Liver (tissue), 9 donors: ENCODE data around the gene PODXL2. TPM values are rescaled to one million over a fixed set of nuclear protein-coding genes. Genes with fewer than 3 reads are reported as not detected.

ENCODE experiments used
- DNase-seq: peaks from one replicate; pipeline ENCODE4 v3.0.0-alpha.2; 2017; ENCODE audit warnings: low spot score
- H3K27ac ChIP-seq, 2 donors: one replicate each; pipeline ENCODE4 v1.7.0; 2013; ENCODE audit warnings: inconsistent platforms in 2 of 2, low read length in 2 of 2, control low read depth in 1 of 2, low read depth in 1 of 2, mild to moderate bottlenecking in 1 of 2
- H3K27me3 ChIP-seq, 4 donors: one replicate each; pipeline versions ENCODE4 v1.6.1 to v1.7.0; 2013; ENCODE audit warnings: low read length in 3 of 4, inconsistent platforms in 1 of 4, mild to moderate bottlenecking in 1 of 4, moderate library complexity in 1 of 4; ENCODE audit not compliant: control insufficient read depth in 4 of 4, insufficient read depth in 4 of 4
- H3K36me3 ChIP-seq, 4 donors: one replicate each; pipeline versions ENCODE4 v1.6.1 to v1.7.0; 2013; ENCODE audit warnings: low read length in 3 of 4, mild to moderate bottlenecking in 3 of 4, low read depth in 1 of 4, moderate library complexity in 1 of 4; ENCODE audit not compliant: control insufficient read depth in 4 of 4, insufficient read depth in 3 of 4
- H3K4me1 ChIP-seq, 4 donors: one replicate each; pipeline versions ENCODE4 v1.6.1 to v1.7.0; 2013; ENCODE audit warnings: low read length in 3 of 4, mild to moderate bottlenecking in 3 of 4, moderate library complexity in 1 of 4; ENCODE audit not compliant: control insufficient read depth in 4 of 4, insufficient read depth in 4 of 4
- H3K4me3 ChIP-seq, 3 donors: one replicate each; pipeline versions ENCODE4 v1.6.1 to v1.7.0; 2013; ENCODE audit warnings: low read length in 3 of 3, control low read depth in 1 of 3, low read depth in 1 of 3, mild to moderate bottlenecking in 1 of 3
- H3K9ac ChIP-seq, 2 donors: one replicate each; pipeline ENCODE4 v1.7.0; 2013; ENCODE audit warnings: low read length in 2 of 2, mild to moderate bottlenecking in 2 of 2, moderate library complexity in 2 of 2, control low read depth in 1 of 2, low read depth in 1 of 2
- H3K9me3 ChIP-seq, 4 donors: one replicate each; pipeline versions ENCODE4 v1.6.1 to v1.7.0; 2013; ENCODE audit warnings: low read length in 3 of 4; ENCODE audit not compliant: control insufficient read depth in 4 of 4
- ATF3 ChIP-seq: IDR thresholded peaks from 2 replicates; pipeline ENCODE4 v1.6.1; 2016; ENCODE audit warnings: antibody characterized with exemption
- FOXA1 ChIP-seq: IDR thresholded peaks from 2 replicates; pipeline ENCODE4 v1.6.1; 2016; ENCODE audit warnings: antibody characterized with exemption
- GABPA ChIP-seq, 2 donors: IDR thresholded peaks in 1 of 2; conservative IDR thresholded peaks in 1 of 2; 2 replicates each; pipeline ENCODE4 v1.6.1; 2016; ENCODE audit warnings: antibody characterized with exemption in 2 of 2, mild to moderate bottlenecking in 1 of 2, moderate library complexity in 1 of 2
- HNF4G ChIP-seq: IDR thresholded peaks from 2 replicates; pipeline ENCODE4 v1.6.1; 2016; ENCODE audit warnings: antibody characterized with exemption
- JUND ChIP-seq, 2 donors: IDR thresholded peaks; 2 replicates each; pipeline ENCODE4 v1.6.1; 2016; ENCODE audit warnings: antibody characterized with exemption in 2 of 2
- NR2F2 ChIP-seq: IDR thresholded peaks from 2 replicates; pipeline ENCODE4 v1.6.1; 2016; ENCODE audit warnings: antibody characterized with exemption
- RAD21 ChIP-seq, 2 donors: IDR thresholded peaks; 2 replicates each; pipeline ENCODE4 v1.6.1; 2016; ENCODE audit warnings: antibody characterized with exemption in 2 of 2, mild to moderate bottlenecking in 2 of 2
- REST ChIP-seq: IDR thresholded peaks from 2 replicates; pipeline ENCODE4 v1.6.1; 2016; ENCODE audit warnings: antibody characterized with exemption, mild to moderate bottlenecking
- RXRA ChIP-seq, 2 donors: IDR thresholded peaks; 2 replicates each; pipeline ENCODE4 v1.6.1; 2017 to 2018; ENCODE audit warnings: antibody characterized with exemption in 2 of 2, mild to moderate bottlenecking in 1 of 2
- SP1 ChIP-seq: IDR thresholded peaks from 2 replicates; pipeline ENCODE4 v1.6.1; 2018; ENCODE audit warnings: antibody characterized with exemption, mild to moderate bottlenecking
- WGBS: extraction: QIAGEN DNeasy Blood & Tissue Kit; methylation state at CpG from one replicate; pipeline ENCODE4 v1.1.7; 2013; 5-methylcytosine and 5-hydroxymethylcytosine counted together
- polyA plus RNA-seq, 2 donors: library from polyadenylated mRNA; stranded (reverse) in 1 of 2; unstranded in 1 of 2; fragments of 200-250 nt in 1 of 2; fragments of >200 nt in 1 of 2; fragmentation: Nextera tagmentation in 1 of 2; extraction: Ambion mirVana in 1 of 2; gene quantifications; one replicate each; pipeline versions ENCODE4 v1.2.1 to v1.2.3, GENCODE V29; 2013 to 2015
- total RNA-seq, 2 donors: library from RNA; depleted of rRNA; stranded (reverse); fragments of >200 nt; gene quantifications; one replicate each; pipeline ENCODE4 v1.2.3, GENCODE V29; 2014
- TF ChIP-seq, protein P1 (sequence below): IDR thresholded peaks from 2 replicates; pipeline ENCODE4 v1.6.1; 2016; ENCODE audit warnings: antibody characterized with exemption
- TF ChIP-seq, protein P2 (sequence below): IDR thresholded peaks from 2 replicates; pipeline ENCODE4 v1.6.1; 2016; ENCODE audit warnings: antibody characterized with exemption
- donor health status: healthy.
- donor health status: healthy.
- donor health status: healthy.
- donor health status: healthy.
- donor health status: healthy.

Gene PODXL2
- total and polyA plus RNA-seq, 4 donors: 0.47 to 1.4 (median 0.88) TPM

DNA sequence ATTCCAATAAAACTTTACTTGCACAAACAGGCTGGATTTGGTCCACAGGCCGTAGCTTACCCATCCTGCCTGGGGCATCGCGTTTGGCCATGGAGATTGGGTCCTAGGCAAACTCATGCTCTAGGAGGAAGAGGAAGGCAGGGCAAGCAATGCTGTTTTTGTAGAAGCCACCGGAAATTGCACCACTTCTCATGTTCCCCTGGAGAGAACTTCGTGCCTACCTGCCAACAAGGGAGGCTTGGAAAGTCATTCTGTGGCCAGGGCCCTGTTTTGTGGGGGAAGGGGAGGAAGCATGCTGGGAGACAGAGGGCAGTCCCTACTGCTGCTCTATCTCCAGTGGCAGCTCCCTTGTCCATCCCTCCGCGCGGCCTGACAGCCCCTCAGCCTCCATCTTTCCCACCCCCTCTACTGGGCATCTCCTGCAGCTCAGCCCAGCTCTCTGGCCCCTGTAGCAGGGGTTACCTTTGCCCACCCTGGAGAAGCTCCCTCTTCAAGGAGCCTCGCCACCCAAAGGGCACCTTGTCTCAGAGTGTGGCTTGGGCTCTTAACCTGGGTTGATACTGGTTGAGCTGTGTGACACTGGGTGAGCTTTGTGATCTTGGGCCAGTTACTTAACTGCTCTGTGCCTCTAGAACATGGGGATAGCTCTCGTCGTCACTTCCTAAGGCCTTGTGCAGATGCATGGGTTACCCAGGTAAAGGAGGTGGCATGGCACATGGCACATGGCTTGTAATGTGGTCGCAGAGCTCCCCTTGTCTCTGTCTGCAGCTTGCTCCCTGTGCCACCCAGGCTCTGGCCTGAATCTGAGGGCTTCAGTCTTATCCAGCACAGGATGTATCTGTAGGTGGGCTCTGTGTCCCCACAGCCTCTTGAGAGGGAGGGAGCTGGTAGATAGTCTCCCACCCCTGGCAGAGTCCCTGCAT, 49.9 kb downstream of the PODXL2 start:
- Histone ChIP-seq H3K4me3 (no peak overlapping the region), H3K27ac (no peak overlapping the region), H3K9ac (no peak overlapping the region), H3K36me3 (peaks cover 0 to 20% (median 4%) of the 10 kb centered on the region in 4 donors), H3K27me3 (no peaks in the 10 kb centered on the region), H3K9me3 (no peaks in the 10 kb centered on the region), H3K4me1 (peaks cover 0 to 3% (median under 1%) of the 10 kb centered on the region in 4 donors)
- TF ChIP-seq SP1 (no peak), FOXA1 (no peak), NR2F2 (no peak), GABPA (IDR thresholded peaks at IDR 0.05 in 1 of 2, conservative IDR thresholded peaks at IDR 0.05 in 1 of 2) (peak in 1 of 2 donors; percentile 14), ATF3 (no peak)
- 87% methylated on average over 12 of the region's 12 CpGs for WGBS
- no peak for DNase-seq

- H3K27ac ChIP-seq: no peak overlapping the region
- DNase-seq: no peak
- TF ChIP-seq HNF4G (no peak), FOXA1 (no peak), RXRA (IDR thresholded peaks at IDR 0.05) (no peak), NR2F2 (no peak), RAD21 (IDR thresholded peaks at IDR 0.05) (no peak), JUND (IDR thresholded peaks at IDR 0.05) (no peak), REST (no peak)
- TF ChIP-seq, protein P1, sequence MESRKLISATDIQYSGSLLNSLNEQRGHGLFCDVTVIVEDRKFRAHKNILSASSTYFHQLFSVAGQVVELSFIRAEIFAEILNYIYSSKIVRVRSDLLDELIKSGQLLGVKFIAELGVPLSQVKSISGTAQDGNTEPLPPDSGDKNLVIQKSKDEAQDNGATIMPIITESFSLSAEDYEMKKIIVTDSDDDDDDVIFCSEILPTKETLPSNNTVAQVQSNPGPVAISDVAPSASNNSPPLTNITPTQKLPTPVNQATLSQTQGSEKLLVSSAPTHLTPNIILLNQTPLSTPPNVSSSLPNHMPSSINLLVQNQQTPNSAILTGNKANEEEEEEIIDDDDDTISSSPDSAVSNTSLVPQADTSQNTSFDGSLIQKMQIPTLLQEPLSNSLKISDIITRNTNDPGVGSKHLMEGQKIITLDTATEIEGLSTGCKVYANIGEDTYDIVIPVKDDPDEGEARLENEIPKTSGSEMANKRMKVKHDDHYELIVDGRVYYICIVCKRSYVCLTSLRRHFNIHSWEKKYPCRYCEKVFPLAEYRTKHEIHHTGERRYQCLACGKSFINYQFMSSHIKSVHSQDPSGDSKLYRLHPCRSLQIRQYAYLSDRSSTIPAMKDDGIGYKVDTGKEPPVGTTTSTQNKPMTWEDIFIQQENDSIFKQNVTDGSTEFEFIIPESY: no peak
- TF ChIP-seq, protein P2, sequence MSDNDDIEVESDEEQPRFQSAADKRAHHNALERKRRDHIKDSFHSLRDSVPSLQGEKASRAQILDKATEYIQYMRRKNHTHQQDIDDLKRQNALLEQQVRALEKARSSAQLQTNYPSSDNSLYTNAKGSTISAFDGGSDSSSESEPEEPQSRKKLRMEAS: no peak
- peaks cover 0 to 20% (median 4%) of the 10 kb centered on the region in 4 donors for H3K36me3 ChIP-seq
- no peak overlapping the region for H3K4me3 ChIP-seq
- H3K9ac ChIP-seq: no peak overlapping the region
- H3K4me1 ChIP-seq: no peaks in the 10 kb centered on the region
- WGBS: 92% methylated on average over 21 of the region's 21 CpGs
- no peaks in the 10 kb centered on the region for H3K27me3 ChIP-seq
- no peaks in the 10 kb centered on the region for H3K9me3 ChIP-seq
Measured at GRCh38 chr3:127679534-127680145, 50.7 kb downstream of the PODXL2 start.
